WI38 (cell line): Measurements from ENCODE around the gene PRPS1.

Experiments used
- H3K4me3 ChIP-seq: 2 replicates; pipeline ENCODE4 v1.5.1; 2011; ENCODE audit warnings: low read depth, mild to moderate bottlenecking, control low read depth, low read length
- CTCF ChIP-seq: IDR thresholded peaks from 2 replicates; pipeline ENCODE4 v1.5.1; 2012; ENCODE audit warnings: low read depth, mild to moderate bottlenecking, control low read depth, low read length

The PRPS1 gene

GRCh38 chrX:107627838-107628661 lies at the start of gene PRPS1:
PRPS1 (plus strand) TSS chrX:107628510; CDS start chrX:107628629, 119 bp downstream.
- peak within 1 kb of the TSS; percentile 65 for H3K4me3 ChIP-seq
- no peak for TF ChIP-seq CTCF

DNA sequence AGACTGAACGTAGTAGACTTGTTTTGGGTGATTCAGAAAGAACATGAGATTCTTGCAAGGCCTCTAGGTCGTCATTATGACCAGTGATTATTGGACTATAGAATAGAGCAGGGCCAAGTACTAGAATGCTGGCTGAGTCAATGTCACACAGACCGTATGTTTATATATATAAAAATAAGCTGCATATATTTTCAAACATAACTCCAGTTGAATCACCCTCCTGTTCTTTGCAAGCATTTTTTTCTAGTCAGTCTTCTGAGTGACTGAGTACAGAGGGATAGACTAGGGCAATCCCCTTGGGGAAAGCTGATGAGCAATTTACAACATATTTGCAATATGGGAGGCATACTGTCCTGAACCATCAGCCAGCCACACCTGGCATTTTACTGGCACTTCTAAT lies 48.4 kb upstream of the PRPS1 start:
- no peak for TF ChIP-seq CTCF
- no peak overlapping the region for H3K4me3 ChIP-seq

DNA sequence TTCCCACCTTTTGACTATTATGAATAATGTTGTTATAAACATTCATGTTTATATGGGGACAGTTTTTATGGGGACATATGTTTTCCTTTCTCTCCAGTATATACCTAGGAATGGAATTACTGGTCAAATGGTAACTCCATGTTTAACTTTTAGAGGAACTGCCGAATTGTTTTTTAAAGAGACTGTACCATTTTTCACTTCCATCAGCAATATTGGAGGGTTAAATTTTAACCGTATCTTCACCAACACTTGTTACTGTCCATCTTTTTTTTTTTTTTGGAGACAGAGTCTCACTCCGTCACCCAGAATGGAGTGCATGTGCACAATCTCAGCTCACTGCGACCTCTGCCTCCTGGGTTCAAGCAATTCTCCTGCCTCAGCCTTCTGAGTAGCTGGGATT lies 46.4 kb upstream of the PRPS1 start:
- H3K4me3 ChIP-seq: no peak overlapping the region
- no peak for TF ChIP-seq CTCF

DNA sequence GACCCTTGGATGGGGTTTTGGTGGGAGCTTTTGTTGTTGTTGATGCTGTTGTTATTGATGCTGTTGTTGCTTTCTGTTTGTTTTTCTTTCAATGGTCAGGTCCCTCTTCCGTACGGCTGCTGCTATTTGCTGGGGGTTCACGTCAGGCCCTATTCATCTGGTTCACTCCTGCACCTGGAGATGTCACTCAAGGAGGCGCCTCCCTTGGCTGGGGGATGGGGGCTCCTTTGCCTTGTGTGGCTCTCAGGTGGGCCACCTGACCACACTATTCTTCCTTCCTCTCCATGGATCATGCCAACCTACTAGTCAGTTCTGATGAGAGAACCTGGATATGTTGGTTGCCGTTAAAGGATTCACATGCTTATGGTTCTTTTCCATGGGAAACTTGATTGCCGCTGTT lies 39.1 kb upstream of the PRPS1 start:
- TF ChIP-seq CTCF: no peak
- no peak overlapping the region for H3K4me3 ChIP-seq

- TF ChIP-seq CTCF: no peak
- H3K4me3 ChIP-seq: no peak overlapping the region
These were observed 31.7 kb upstream of the PRPS1 start for GRCh38 chrX:107596651-107597050.

DNA sequence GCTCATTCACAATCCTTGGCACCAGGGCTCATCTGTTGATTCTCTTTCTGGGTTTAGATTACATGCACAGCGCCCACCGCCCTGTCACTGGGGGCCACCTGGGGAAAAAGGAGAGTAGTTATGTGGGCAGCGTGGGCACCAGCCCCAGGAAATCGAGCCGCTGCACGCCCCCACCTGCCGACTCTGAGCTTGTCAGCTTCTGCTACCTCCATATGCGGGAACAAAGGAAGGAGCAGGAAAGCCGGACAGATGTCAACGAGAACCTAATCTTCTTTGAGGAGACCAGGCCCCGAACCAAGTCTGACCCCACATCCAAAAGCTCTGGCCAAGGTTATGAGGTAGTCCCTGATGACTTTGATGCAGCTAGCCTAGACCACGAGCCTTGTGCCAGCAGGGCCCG lies 31.0 kb upstream of the PRPS1 start:
- TF ChIP-seq CTCF: no peak
- H3K4me3 ChIP-seq: no peak overlapping the region

GRCh38 chrX:107597791-107598190 lies 30.5 kb upstream of the PRPS1 start:
- TF ChIP-seq CTCF: no peak
- H3K4me3 ChIP-seq: no peak overlapping the region
